ENCODE measurements around the gene DCUN1D3. TPM values are rescaled to one million over a fixed set of nuclear protein-coding genes. Genes with fewer than 3 reads are reported as not detected.

DCUN1D3 gene
- total RNA-seq, 1 donor from 2014 or later, result 57.1 TPM

GRCh38 chr16:20920091-20920490 lies 19.9 kb upstream of the DCUN1D3 start:
- DNase-seq (ENCODE audit: extremely low read depth, low read depth, low spot score), result no peak

GRCh38 chr16:20918486-20919239 lies 18.5 kb upstream of the DCUN1D3 start:
- DNase-seq (ENCODE audit: extremely low read depth, low read depth, low spot score), result no peak

GRCh38 chr16:20916942-20917341 lies 16.8 kb upstream of the DCUN1D3 start:
- DNase-seq (ENCODE audit: extremely low read depth, low read depth, low spot score), result no peak

DNA sequence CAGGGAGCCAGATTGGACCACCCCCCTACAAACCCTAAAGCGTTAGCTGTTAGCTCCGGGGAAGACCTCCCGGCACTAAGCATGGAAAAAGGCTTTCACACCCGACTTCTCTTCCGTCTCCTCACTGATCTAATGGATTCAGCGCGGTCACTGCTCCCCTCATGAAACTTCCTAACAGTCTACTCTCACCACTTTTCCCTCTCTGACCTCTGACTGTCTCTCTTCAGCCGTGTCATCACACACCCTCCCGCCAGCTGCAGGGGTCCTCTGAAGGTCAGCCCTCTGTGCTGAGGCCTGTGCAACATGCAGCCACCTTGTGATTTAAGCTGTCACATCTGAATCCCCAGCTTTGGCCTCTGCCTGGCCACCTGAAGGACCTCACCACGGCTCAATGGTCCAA lies 16.1 kb upstream of the DCUN1D3 start:
- no peak for DNase-seq (ENCODE audit: extremely low read depth, low read depth, low spot score)

DNA sequence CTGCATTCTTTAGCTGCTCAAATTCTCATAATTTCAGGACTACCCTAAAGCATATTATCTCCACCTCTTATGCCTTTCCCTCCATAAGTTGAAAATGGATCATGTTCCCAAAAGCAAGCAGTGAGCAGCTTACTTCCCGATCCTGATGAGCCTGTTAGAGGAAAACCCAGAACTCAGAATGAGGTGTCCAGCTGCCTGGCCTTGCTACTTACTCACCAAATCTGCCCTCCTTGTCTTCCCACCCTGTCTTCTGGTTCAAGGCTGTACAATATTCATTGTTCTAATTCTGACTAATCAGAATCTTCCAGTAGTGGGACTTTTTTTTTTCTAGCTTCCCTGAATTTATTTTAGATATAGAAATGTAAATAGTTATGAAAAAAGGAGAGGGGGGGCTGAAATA lies 11.2 kb upstream of the DCUN1D3 start:
- no peak for DNase-seq (ENCODE audit: extremely low read depth, low read depth, low spot score)

GRCh38 chr16:20910781-20911321 lies 10.7 kb upstream of the DCUN1D3 start:
- DNase-seq (ENCODE audit: extremely low read depth, low read depth, low spot score), result peak; percentile 95

- peak; percentile 84 for DNase-seq (ENCODE audit: extremely low read depth, low read depth, low spot score)
Measured at GRCh38 chr16:20906341-20907255, 6.4 kb upstream of the DCUN1D3 start.

GRCh38 chr16:20905576-20905975 lies 5.4 kb upstream of the DCUN1D3 start:
- DNase-seq (ENCODE audit: extremely low read depth, low read depth, low spot score), result no peak

DNA sequence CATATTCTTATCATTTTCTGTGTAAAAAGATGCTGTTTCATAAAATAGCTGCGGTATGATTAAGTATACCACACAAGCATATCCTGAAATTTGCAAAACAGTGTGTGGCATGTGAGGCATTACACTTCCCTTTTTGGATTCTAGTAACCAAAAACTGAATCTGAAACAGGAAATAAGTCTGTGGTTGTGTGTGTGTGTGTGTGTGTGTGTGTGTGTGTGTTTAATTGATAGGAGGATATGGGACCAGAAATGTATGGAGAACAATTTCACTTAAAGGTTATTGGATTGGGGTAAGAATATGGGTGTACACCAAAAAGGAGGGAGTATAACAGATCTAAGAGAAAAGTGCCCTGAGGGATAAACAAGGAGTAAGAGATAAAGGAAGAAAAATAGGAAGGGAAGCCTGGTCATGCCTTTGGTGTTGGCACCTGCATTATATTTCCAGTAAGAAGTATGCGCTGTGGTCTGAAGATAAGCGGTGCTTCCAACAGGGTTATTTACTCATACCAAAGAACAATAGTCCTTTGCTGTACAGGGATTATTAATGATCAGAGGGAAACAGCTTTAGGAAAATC lies 4.4 kb upstream of the DCUN1D3 start:
- peak; percentile 95 for DNase-seq (ENCODE audit: extremely low read depth, low read depth, low spot score)

- DNase-seq (ENCODE audit: extremely low read depth, low read depth, low spot score), result no peak
Measured at GRCh38 chr16:20903899-20904506, 3.8 kb upstream of the DCUN1D3 start.

DNA sequence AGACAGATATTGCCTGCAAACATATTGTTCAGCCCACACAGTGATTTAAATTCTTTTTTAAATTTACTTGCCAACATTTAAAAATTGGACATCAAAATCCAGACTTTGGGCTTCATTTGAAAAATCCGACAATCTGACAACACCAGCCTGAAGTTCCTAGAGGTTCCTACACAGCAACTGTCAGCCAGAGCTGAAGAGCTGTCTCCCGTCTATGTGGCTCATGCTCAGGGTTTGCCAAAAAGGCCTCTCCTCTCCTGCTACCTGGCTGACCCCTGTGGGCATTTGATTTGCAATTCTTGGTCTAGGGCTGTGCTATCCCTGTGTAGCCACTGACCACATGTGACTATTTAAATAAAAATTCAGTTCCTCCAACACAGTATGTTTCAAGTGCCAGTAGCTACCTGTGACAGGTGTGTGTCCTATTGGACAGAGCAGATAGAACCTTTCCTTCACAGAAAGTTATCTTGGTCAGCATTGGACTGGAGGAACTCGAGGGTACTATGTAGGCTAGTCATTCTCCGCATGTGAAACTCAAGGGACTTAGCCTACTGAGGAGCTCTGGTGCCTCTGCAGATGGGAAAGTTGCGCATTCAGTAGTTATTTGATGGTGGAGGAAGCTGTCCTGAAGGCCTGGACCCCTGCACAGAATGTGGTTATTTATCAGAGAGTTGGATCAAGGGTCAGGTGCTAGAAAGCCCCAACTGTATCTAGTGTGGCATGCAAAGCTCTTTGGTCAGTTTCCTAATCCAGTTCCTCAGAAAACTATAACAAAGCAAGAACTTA lies 3.1 kb upstream of the DCUN1D3 start:
- DNase-seq (ENCODE audit: extremely low read depth, low read depth, low spot score), result no peak

GRCh38 chr16:20902426-20902825 lies 2.3 kb upstream of the DCUN1D3 start:
- DNase-seq (ENCODE audit: extremely low read depth, low read depth, low spot score), result no peak

DNA sequence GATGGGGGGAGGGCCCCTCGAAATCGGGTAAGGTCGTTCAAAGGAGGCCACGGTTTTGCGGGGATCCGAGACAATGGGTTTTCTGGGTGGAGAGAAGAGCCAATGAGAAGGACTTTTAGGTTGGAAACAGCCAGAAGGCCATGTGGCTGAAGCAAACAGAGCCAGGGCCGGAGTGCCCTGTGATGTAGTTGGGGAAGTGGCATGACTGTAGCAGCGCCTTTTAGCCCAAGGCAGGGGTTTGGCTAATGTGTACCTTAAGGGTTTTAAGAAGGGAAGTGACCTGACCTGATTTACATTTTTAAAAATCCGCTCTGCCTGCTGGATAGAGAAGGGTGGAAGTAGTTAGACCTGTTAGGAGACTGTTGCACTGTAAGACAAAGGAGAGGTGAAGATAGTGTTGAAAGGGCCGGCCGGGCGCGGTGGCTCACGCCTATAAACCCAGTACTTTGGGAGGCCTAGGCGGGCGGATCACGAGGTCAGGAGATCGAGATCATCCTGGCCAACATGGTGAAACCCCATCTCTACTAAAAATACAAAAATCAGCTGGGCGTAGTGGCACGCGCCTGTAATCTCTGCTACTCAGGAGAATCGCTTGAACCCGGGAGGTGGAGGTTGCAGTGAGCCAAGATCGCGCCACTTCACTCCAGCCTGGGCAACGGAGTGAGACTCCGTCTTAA lies 1.4 kb upstream of the DCUN1D3 start:
- no peak for DNase-seq (ENCODE audit: extremely low read depth, low read depth, low spot score)

- no peak for DNase-seq (ENCODE audit: extremely low read depth, low read depth, low spot score)
Measured at GRCh38 chr16:20901068-20901435, 894 bp upstream of the DCUN1D3 start.

DNA sequence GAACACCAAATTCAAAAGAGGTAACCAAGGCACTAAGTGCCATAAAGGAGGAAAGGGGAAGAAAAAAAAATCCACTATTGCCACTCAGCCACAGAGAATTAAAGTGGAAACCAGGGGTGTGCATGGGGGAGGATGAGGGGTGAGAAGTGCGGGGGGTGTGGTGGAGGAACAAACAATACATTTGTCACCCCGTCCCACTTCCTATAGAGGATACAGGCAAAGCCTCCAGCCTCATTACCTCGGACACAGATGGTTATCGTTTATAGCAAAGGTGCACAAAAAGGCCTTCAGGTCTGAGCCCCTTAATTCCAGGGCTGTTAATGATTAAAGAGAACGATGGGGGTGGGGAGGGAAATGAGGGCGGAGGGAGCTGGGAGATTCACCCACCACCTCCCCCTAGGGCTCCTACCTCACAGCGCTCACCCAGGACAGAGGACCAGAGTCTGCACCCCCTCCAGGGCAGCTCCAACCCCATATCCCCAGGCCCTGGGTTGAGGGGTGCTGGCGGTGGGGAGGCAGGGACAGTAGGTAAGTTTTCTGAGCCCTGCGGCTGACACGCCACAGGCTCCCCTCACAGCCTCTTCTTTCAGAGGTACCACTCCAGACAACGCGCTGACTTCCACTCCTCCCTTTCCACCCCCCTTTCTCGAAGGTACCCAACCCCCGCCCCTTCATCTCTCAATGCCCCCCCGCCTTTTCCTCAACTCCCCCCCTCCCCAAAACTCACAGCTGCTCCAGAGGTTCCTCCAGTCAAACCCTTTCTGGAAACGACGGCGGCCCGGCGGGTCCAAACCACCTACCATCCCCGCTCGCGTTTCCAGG lies 470 bp downstream of the DCUN1D3 start:
- no peak for DNase-seq (ENCODE audit: extremely low read depth, low read depth, low spot score)

GRCh38 chr16:20899071-20899470 lies 1.1 kb downstream of the DCUN1D3 start:
- no peak for DNase-seq (ENCODE audit: extremely low read depth, low read depth, low spot score)

DNA sequence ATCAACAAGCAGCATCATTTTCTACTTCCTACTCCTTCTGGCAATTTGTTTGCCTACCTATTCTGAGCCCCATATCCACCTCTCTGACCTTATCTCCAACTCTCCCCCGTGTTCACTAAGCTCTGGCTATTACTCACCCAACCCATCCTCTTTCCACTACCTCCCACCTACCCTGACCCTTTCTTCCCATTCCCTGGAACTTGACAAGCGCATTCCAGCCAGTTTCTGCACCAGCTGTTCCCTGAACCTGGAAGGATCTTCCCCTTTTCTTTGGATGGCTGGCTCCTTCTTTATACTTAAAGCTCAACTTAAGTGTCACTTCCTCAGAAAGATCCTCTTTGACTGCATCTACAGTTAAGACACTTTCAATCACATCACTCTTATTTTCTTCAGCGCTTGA lies 2.2 kb downstream of the DCUN1D3 start:
- DNase-seq (ENCODE audit: extremely low read depth, low read depth, low spot score), result no peak

GRCh38 chr16:20897253-20897897 lies 2.8 kb downstream of the DCUN1D3 start:
- no peak for DNase-seq (ENCODE audit: extremely low read depth, low read depth, low spot score)

Measured in glomerular endothelial cell (primary cell).